ENCODE measurements around the gene MRPL24. TPM values are rescaled to one million over a fixed set of nuclear protein-coding genes. Genes with fewer than 3 reads are reported as not detected.

MRPL24 gene
- total and polyA plus RNA-seq, 2 of the 13 experiments (the other 11 are each of a cell fraction or from before 2014, with no cell fraction given): 38.1 to 42.9 TPM

GRCh38 chr1:156711011-156711817, 29.7 kb downstream of the MRPL24 start:
- DNase-seq (ENCODE audit: low spot score): no peak
- H3K4me1 ChIP-seq (ENCODE audit: insufficient read depth, low read length): peaks cover 10% of the 10 kb centered on the region; the same call in 1 of the 2 replicates
- no peaks in the 10 kb centered on the region for H3K9me3 ChIP-seq (ENCODE audit: low read length)
- ATAC-seq: no peak
- intact Hi-C loops (cut with micrococcal nuclease; ENCODE audit: unreplicated experiment): no loop called here
- no peak overlapping the region for H3K4me2 ChIP-seq (ENCODE audit: low read depth, low read length)
- in situ Hi-C loops (cut with HindIII; ENCODE audit: extremely low pct_ligation_motif_present, low pct_unique_long_range_greater_than_20kb): no loop called here
- POLR2A ChIA-PET: interaction anchor here (1.0 to 1.2 kb wide), 2 partner anchors 17 to 21 kb away, joined by 4 to 5 read pairs; partner anchors contain the start of genes ISG20L2 and METTL25B
- H2AFZ ChIP-seq (ENCODE audit: low read length): no peak overlapping the region
- CTCF ChIA-PET (ENCODE audit: low intra/inter-chr PET ratio, low total read pairs): no interaction called here
- no TSS peak for BruUV-seq (replicated peaks)
- H3K4me3 ChIP-seq (replicated peaks in 1 of 3; ENCODE audit: insufficient read depth in 1 of 3, low read depth in 2 of 3, low read length in 3 of 3): no peak overlapping the region
- H3K36me3 ChIP-seq (replicated peaks in 1 of 2; ENCODE audit: control insufficient read depth in 1 of 2, insufficient read depth in 2 of 2, low read length in 2 of 2): no peaks in the 10 kb centered on the region
- H3K27ac ChIP-seq (ENCODE audit: extremely low read length, insufficient read depth, low read length): no peak overlapping the region
- no peaks in the 10 kb centered on the region for H4K20me1 ChIP-seq (ENCODE audit: insufficient read depth, low read length)
- no peak overlapping the region for H3K9ac ChIP-seq (ENCODE audit: insufficient read depth, low read depth, low read length)
- no peak for FAIRE-seq
- 36% methylated on average over 9 of the region's 9 CpGs for WGBS (ENCODE audit: low lambda C conversion rate)
- no peaks in the 10 kb centered on the region for H3K79me2 ChIP-seq (ENCODE audit: insufficient read depth, low read length)
- peaks cover 2 to 38% of the 10 kb centered on the region in 2 experiments; a peak in 4 of 5 replicates for H3K27me3 ChIP-seq (ENCODE audit: control insufficient read depth in 1 of 2, insufficient read depth in 2 of 2, low read length in 2 of 2)
- TF ChIP-seq RXRB (CRISPR knock-in tag; IDR thresholded peaks at IDR 0.05; ENCODE audit: borderline replicate concordance): no peak
- TF ChIP-seq THAP9 (CRISPR knock-in tag; IDR thresholded peaks at IDR 0.05; ENCODE audit: borderline replicate concordance): no peak
- TF ChIP-seq ATF4 (CRISPR knock-in tag; IDR thresholded peaks at IDR 0.05): no peak
- TF ChIP-seq SMYD3 (CRISPR knock-in tag; IDR thresholded peaks at IDR 0.05): no peak
- no peak for TF ChIP-seq ZSCAN21 (CRISPR knock-in tag; IDR thresholded peaks at IDR 0.05; ENCODE audit: borderline replicate concordance)
- TF ChIP-seq, protein P1, sequence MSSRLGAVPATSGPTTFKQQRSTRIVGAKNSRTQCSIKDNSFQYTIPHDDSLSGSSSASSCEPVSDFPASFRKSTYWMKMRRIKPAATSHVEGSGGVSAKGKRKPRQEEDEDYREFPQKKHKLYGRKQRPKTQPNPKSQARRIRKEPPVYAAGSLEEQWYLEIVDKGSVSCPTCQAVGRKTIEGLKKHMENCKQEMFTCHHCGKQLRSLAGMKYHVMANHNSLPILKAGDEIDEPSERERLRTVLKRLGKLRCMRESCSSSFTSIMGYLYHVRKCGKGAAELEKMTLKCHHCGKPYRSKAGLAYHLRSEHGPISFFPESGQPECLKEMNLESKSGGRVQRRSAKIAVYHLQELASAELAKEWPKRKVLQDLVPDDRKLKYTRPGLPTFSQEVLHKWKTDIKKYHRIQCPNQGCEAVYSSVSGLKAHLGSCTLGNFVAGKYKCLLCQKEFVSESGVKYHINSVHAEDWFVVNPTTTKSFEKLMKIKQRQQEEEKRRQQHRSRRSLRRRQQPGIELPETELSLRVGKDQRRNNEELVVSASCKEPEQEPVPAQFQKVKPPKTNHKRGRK (CRISPR knock-in tag; IDR thresholded peaks at IDR 0.05): no peak
- TF ChIP-seq PHF8 (CRISPR knock-in tag; IDR thresholded peaks at IDR 0.05): no peak
- TF ChIP-seq SMAD3 (CRISPR knock-in tag; IDR thresholded peaks at IDR 0.05): no peak
- TF ChIP-seq BHLHE40 (IDR thresholded peaks at IDR 0.05; ENCODE audit: low read length): no peak
- no peak for TF ChIP-seq ZNF484 (CRISPR knock-in tag; IDR thresholded peaks at IDR 0.05; ENCODE audit: borderline replicate concordance, low read depth)
- TF ChIP-seq, protein P2, sequence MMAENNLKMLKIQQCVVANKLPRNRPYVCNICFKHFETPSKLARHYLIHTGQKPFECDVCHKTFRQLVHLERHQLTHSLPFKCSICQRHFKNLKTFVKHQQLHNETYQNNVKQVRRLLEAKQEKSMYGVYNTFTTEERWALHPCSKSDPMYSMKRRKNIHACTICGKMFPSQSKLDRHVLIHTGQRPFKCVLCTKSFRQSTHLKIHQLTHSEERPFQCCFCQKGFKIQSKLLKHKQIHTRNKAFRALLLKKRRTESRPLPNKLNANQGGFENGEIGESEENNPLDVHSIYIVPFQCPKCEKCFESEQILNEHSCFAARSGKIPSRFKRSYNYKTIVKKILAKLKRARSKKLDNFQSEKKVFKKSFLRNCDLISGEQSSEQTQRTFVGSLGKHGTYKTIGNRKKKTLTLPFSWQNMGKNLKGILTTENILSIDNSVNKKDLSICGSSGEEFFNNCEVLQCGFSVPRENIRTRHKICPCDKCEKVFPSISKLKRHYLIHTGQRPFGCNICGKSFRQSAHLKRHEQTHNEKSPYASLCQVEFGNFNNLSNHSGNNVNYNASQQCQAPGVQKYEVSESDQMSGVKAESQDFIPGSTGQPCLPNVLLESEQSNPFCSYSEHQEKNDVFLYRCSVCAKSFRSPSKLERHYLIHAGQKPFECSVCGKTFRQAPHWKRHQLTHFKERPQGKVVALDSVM (CRISPR knock-in tag; IDR thresholded peaks at IDR 0.05): no peak
- no peak for TF ChIP-seq NKX3-1 (CRISPR knock-in tag; IDR thresholded peaks at IDR 0.05)
- TF ChIP-seq TBX3 (IDR thresholded peaks at IDR 0.05; ENCODE audit: borderline replicate concordance): no peak
- no peak for TF ChIP-seq ZNF550 (CRISPR knock-in tag; IDR thresholded peaks at IDR 0.05; ENCODE audit: borderline replicate concordance)
- no peak for TF ChIP-seq TBP (CRISPR knock-in tag; IDR thresholded peaks at IDR 0.05)
- TF ChIP-seq TOPORS (CRISPR knock-in tag; IDR thresholded peaks at IDR 0.05): no peak
- no peak for TF ChIP-seq ZNF3 (CRISPR knock-in tag; IDR thresholded peaks at IDR 0.05)

All from HepG2 (cell line).